WTC11 (cell line): Measurements from ENCODE around the gene ELMO1. TPM values are rescaled to one million over a fixed set of nuclear protein-coding genes. Genes with fewer than 3 reads are reported as not detected.
A peak's percentile ranks its signal among the peaks of the same experiment; 100 is the strongest.

ENCODE experiments used
- ATAC-seq: fragments of 200-7000 bp; cut with Tn5 transposase; 2 replicates; pipeline ENCODE4 v1.10.0; 2021; ENCODE audit warnings: mild to moderate bottlenecking, moderate library complexity
- CTCF ChIA-PET: fragments of 300-600 bp; sonication (Branson Sonifier 250); formaldehyde crosslinking; loops from one replicate; lab custom pipeline; 2021; ENCODE audit warnings: antibody characterized with exemption; lab: Charles Lee
- POLR2A ChIA-PET: fragments of 350-600 bp; sonication (Branson Sonifier 250); formaldehyde crosslinking; loops from one replicate; lab custom pipeline; 2021; ENCODE audit warnings: antibody characterized with exemption; lab: Charles Lee
- DNase-seq: peaks from one replicate; pipeline ENCODE4 v3.0.0; 2021; ENCODE audit warnings: low spot score
- H3K27ac Mint-ChIP-seq: 2 replicates; pipeline ENCODE4 v1.8.0; 2021; ENCODE audit warnings: mixed read lengths
- H3K27me3 Mint-ChIP-seq: 2 replicates; pipeline ENCODE4 v1.8.0; 2021; ENCODE audit warnings: low read depth, mild to moderate bottlenecking, moderate library complexity, mixed read lengths
- H3K36me3 Mint-ChIP-seq: 2 replicates; pipeline ENCODE4 v1.8.0; 2021; ENCODE audit warnings: mixed read lengths
- H3K4me1 Mint-ChIP-seq: 2 replicates; pipeline ENCODE4 v1.8.0; 2022; ENCODE audit warnings: mixed read lengths
- H3K4me3 Mint-ChIP-seq: 2 replicates; pipeline ENCODE4 v1.8.0; 2021; ENCODE audit warnings: mild to moderate bottlenecking, moderate library complexity, mixed read lengths
- H3K9me3 Mint-ChIP-seq: 2 replicates; pipeline ENCODE4 v1.8.0; 2021; ENCODE audit warnings: mixed read lengths
- CREB1 ChIP-seq: sonication (generic); formaldehyde crosslinking; IDR thresholded peaks from 2 replicates; pipeline ENCODE4 v1.8.0; 2023; ENCODE audit warnings: mild to moderate bottlenecking, missing genetic modification reagents
- CREM ChIP-seq: sonication (generic); formaldehyde crosslinking; IDR thresholded peaks from 2 replicates; pipeline ENCODE4 v1.8.1; 2022; ENCODE audit warnings: mild to moderate bottlenecking, missing genetic modification reagents, moderate library complexity
- ESRRA ChIP-seq: sonication (generic); formaldehyde crosslinking; IDR thresholded peaks from 2 replicates; pipeline ENCODE4 v1.8.1; 2022; ENCODE audit warnings: mild to moderate bottlenecking, missing genetic modification reagents, borderline replicate concordance
- ETV6 ChIP-seq: sonication (generic); formaldehyde crosslinking; IDR thresholded peaks from 2 replicates; pipeline ENCODE4 v1.8.1; 2022; ENCODE audit warnings: mild to moderate bottlenecking, missing genetic modification reagents
- FOXJ3 ChIP-seq: sonication (generic); formaldehyde crosslinking; IDR thresholded peaks from 2 replicates; pipeline ENCODE4 v1.9.0; 2021; ENCODE audit warnings: missing genetic modification reagents, mild to moderate bottlenecking, borderline replicate concordance
- GABPB1 ChIP-seq: sonication (generic); formaldehyde crosslinking; IDR thresholded peaks from 2 replicates; pipeline ENCODE4 v1.8.1; 2023; ENCODE audit warnings: mild to moderate bottlenecking, missing genetic modification reagents
- GTF2I ChIP-seq: fragments of 250-450 bp; sonication (Bioruptor Pico); conservative IDR thresholded peaks from 2 replicates; pipeline ENCODE4 v1.4.0; 2021; ENCODE audit warnings: mild to moderate bottlenecking
- JUN ChIP-seq: sonication (generic); formaldehyde crosslinking; IDR thresholded peaks from 2 replicates; pipeline ENCODE4 v1.8.0; 2023; ENCODE audit warnings: mild to moderate bottlenecking, missing genetic modification reagents
- NFE2L1 ChIP-seq: sonication (generic); formaldehyde crosslinking; IDR thresholded peaks from 2 replicates; pipeline ENCODE4 v1.8.1; 2023; ENCODE audit warnings: missing genetic modification reagents
- NR3C1 ChIP-seq: sonication (generic); formaldehyde crosslinking; conservative IDR thresholded peaks from 2 replicates; pipeline ENCODE4 v1.8.1; 2023; ENCODE audit warnings: low read depth, mild to moderate bottlenecking, missing genetic modification reagents
- PRRX2 ChIP-seq: fragments of 250-450 bp; sonication (Bioruptor Pico); IDR thresholded peaks from 2 replicates; pipeline ENCODE4 v1.8.0; 2021; ENCODE audit warnings: mild to moderate bottlenecking
- SOX15 ChIP-seq: fragments of 250-450 bp; sonication (Bioruptor Pico); IDR thresholded peaks from 2 replicates; pipeline ENCODE4 v1.9.0; 2021; ENCODE audit warnings: mild to moderate bottlenecking
- ZNF121 ChIP-seq: sonication (generic); formaldehyde crosslinking; IDR thresholded peaks from 2 replicates; pipeline ENCODE4 v1.8.0; 2023; ENCODE audit warnings: missing genetic modification reagents
- ZNF416 ChIP-seq: fragments of 250-450 bp; sonication (Bioruptor Pico); IDR thresholded peaks from 2 replicates; pipeline ENCODE4 v1.9.0; 2021; ENCODE audit warnings: mild to moderate bottlenecking, inconsistent platforms
- total RNA-seq: library from RNA; stranded (reverse); gene quantifications from 3 replicates; pipeline ENCODE4 v1.2.3, GENCODE V29; 2021
- TF ChIP-seq, protein P1 (sequence below): sonication (generic); formaldehyde crosslinking; IDR thresholded peaks from 2 replicates; pipeline ENCODE4 v1.8.1; 2023; ENCODE audit warnings: mild to moderate bottlenecking, missing genetic modification reagents, moderate library complexity
- TF ChIP-seq, protein P2 (sequence below): sonication (generic); formaldehyde crosslinking; conservative IDR thresholded peaks from 2 replicates; pipeline ENCODE4 v1.8.1; 2022; ENCODE audit warnings: mild to moderate bottlenecking, missing genetic modification reagents
- TF ChIP-seq, protein P3 (sequence below): sonication (generic); formaldehyde crosslinking; IDR thresholded peaks from 2 replicates; pipeline ENCODE4 v1.8.0; 2023; ENCODE audit warnings: missing genetic modification reagents, mild to moderate bottlenecking, borderline replicate concordance
- TF ChIP-seq, protein P4 (sequence below): sonication (generic); formaldehyde crosslinking; IDR thresholded peaks from 2 replicates; pipeline ENCODE4 v1.8.1; 2022; ENCODE audit warnings: low read depth, missing genetic modification reagents, borderline replicate concordance
- TF ChIP-seq, protein P5 (sequence below): sonication (generic); formaldehyde crosslinking; IDR thresholded peaks from 2 replicates; pipeline ENCODE4 v1.8.0; 2022; ENCODE audit warnings: mild to moderate bottlenecking, missing genetic modification reagents
- TF ChIP-seq, protein P6 (sequence below): sonication (generic); formaldehyde crosslinking; IDR thresholded peaks from 2 replicates; pipeline ENCODE4 v1.8.1; 2022; ENCODE audit warnings: missing genetic modification reagents, borderline replicate concordance

The ELMO1 gene
- total RNA-seq, 1 experiment from 2014 or later = 19.4 TPM

DNA sequence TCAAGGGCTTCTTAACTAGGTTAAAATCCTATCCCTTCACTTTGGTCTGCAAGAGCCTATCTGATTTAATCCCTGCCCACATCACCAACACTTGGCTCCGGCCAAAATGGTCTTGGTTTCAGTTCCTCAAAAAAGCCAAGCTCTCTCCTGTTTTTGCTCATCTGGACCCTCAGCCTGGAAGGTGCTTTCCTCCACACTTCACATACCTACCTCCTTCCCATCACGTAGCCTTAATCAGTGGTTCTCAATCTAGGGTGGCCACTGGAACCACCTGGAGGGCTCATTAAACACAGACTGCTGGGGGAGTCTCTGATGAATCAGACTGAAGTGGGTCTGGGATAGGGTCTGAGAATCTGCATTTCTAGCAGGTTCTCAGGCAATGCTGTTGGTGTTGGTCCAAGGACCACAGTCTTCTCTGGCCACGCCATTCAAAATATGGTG lies 497.4 kb downstream of the ELMO1 start:
- no peak overlapping the region for H3K4me3 Mint-ChIP-seq
- peaks cover 3% of the 10 kb centered on the region for H3K36me3 Mint-ChIP-seq
- ChIA-PET CTCF (no interaction called here), POLR2A (no interaction called here)
- DNase-seq (no peak), ATAC-seq (no peak)
- no peak overlapping the region for H3K27ac Mint-ChIP-seq
- H3K27me3 Mint-ChIP-seq = no peaks in the 10 kb centered on the region; the same call in 1 of the 2 replicates
- peaks cover 37% of the 10 kb centered on the region for H3K4me1 Mint-ChIP-seq
- H3K9me3 Mint-ChIP-seq = peaks cover 35% of the 10 kb centered on the region
- TF ChIP-seq CREM (CRISPR knock-in tag) = no peak
- TF ChIP-seq, protein P1, sequence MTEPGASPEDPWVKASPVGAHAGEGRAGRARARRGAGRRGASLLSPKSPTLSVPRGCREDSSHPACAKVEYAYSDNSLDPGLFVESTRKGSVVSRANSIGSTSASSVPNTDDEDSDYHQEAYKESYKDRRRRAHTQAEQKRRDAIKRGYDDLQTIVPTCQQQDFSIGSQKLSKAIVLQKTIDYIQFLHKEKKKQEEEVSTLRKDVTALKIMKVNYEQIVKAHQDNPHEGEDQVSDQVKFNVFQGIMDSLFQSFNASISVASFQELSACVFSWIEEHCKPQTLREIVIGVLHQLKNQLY (CRISPR knock-in tag) = no peak
- TF ChIP-seq, all 79 proteins: peak for 0

DNA sequence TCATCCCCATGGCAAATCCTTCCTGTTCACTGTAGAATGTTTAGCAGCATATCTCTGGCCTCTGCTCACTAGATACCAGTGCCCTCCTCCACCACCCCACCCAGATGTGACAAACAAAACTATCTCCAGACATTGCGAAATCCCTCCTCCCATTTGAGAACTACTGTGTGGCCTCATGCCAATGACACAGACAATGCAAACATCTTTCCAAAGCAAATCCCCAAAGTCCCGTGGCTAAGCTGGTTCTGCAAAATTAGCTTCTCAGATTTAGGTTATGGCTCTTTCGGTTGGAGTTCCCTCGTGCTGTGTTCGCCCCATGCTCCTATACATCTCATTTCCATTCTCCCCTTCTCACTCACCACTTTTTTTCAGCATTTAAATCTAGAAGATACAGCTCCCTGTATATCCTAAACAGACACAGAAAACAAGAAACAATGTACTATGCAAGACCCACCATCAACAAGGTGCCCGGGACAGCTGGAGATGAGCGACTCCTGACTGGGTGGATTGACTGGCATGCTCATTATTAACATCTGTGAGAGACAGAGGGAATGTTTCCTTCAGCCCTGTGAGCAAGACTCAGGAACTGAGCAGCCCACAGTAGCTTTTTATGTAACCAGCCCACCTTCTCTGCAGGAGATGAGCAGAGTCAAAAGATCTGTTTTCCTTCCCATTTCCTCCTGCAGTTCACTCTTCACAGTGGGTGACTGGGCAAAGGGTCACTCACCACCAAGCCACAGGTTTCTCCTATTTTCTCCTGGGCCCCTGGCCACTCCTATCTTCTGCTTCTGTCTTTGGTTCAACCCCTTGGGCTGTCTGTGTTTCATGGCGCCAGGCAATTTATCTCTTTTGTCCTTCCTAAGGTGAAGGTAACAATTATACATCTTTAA lies 498.7 kb downstream of the ELMO1 start:
- peaks cover 35% of the 10 kb centered on the region for H3K4me1 Mint-ChIP-seq
- CTCF ChIA-PET = interaction anchor here (1.2 to 1.5 kb wide), 2 partner anchors 17 to 232 kb away, joined by 4 to 5 read pairs; no protein-coding TSS in a partner anchor
- TF ChIP-seq ETV6 (CRISPR knock-in tag) (0 out of 2 replicates have a peak, but pooled peaks have one; percentile 32), GABPB1 (peak; percentile 75), GTF2I (no peak), ZNF121 (CRISPR knock-in tag) (no peak)
- TF ChIP-seq, protein P2, sequence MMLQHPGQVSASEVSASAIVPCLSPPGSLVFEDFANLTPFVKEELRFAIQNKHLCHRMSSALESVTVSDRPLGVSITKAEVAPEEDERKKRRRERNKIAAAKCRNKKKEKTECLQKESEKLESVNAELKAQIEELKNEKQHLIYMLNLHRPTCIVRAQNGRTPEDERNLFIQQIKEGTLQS (CRISPR knock-in tag) = no peak
- TF ChIP-seq, protein P3, sequence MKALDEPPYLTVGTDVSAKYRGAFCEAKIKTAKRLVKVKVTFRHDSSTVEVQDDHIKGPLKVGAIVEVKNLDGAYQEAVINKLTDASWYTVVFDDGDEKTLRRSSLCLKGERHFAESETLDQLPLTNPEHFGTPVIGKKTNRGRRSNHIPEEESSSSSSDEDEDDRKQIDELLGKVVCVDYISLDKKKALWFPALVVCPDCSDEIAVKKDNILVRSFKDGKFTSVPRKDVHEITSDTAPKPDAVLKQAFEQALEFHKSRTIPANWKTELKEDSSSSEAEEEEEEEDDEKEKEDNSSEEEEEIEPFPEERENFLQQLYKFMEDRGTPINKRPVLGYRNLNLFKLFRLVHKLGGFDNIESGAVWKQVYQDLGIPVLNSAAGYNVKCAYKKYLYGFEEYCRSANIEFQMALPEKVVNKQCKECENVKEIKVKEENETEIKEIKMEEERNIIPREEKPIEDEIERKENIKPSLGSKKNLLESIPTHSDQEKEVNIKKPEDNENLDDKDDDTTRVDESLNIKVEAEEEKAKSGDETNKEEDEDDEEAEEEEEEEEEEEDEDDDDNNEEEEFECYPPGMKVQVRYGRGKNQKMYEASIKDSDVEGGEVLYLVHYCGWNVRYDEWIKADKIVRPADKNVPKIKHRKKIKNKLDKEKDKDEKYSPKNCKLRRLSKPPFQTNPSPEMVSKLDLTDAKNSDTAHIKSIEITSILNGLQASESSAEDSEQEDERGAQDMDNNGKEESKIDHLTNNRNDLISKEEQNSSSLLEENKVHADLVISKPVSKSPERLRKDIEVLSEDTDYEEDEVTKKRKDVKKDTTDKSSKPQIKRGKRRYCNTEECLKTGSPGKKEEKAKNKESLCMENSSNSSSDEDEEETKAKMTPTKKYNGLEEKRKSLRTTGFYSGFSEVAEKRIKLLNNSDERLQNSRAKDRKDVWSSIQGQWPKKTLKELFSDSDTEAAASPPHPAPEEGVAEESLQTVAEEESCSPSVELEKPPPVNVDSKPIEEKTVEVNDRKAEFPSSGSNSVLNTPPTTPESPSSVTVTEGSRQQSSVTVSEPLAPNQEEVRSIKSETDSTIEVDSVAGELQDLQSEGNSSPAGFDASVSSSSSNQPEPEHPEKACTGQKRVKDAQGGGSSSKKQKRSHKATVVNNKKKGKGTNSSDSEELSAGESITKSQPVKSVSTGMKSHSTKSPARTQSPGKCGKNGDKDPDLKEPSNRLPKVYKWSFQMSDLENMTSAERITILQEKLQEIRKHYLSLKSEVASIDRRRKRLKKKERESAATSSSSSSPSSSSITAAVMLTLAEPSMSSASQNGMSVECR = no peak
- ATAC-seq (peak; percentile 72), DNase-seq (no peak)
- H3K9me3 Mint-ChIP-seq = peaks cover 32% of the 10 kb centered on the region
- POLR2A ChIA-PET = no interaction called here
- H3K27me3 Mint-ChIP-seq = no peaks in the 10 kb centered on the region; the same call in 1 of the 2 replicates
- no peak overlapping the region for H3K27ac Mint-ChIP-seq
- H3K4me3 Mint-ChIP-seq = no peak overlapping the region
- peaks cover 3% of the 10 kb centered on the region for H3K36me3 Mint-ChIP-seq

DNA sequence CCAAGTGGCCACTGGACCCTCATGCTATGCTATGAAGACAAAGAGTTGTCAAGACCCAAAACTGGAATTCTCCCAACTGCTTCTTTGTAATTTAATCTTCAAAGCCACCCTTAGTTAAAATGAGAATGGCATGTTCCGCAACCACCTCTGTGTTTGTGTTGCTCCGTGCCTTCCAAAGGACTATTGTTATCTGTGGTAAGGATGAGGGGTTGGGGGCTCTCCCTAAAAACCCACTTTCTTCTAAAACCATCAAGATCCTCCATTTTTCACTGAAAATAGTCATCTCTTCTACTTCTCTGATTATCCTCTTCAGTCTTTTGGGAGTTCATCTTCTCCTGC lies 502.3 kb downstream of the ELMO1 start:
- peaks cover 54% of the 10 kb centered on the region for H3K4me1 Mint-ChIP-seq
- no peaks in the 10 kb centered on the region; the same call in 1 of the 2 replicates for H3K27me3 Mint-ChIP-seq
- H3K4me3 Mint-ChIP-seq = no peak overlapping the region
- DNase-seq (no peak), ATAC-seq (no peak)
- ChIA-PET CTCF (interaction anchor here (1.0 kb wide), 1 partner anchor 21 kb away, joined by 3 read pairs; no protein-coding TSS in a partner anchor), POLR2A (no interaction called here)
- peaks cover 27% of the 10 kb centered on the region for H3K9me3 Mint-ChIP-seq
- H3K36me3 Mint-ChIP-seq = peaks cover 3% of the 10 kb centered on the region
- TF ChIP-seq FOXJ3 (CRISPR knock-in tag) (no peak), NR3C1 (no peak), ETV6 (CRISPR knock-in tag) (no peak), ESRRA (CRISPR knock-in tag) (no peak), SOX15 (CRISPR knock-in tag) (no peak), PRRX2 (no peak), CREB1 (no peak), NFE2L1 (CRISPR knock-in tag) (no peak), ZNF416 (CRISPR knock-in tag) (no peak), JUN (CRISPR knock-in tag) (no peak)
- TF ChIP-seq, protein P4, sequence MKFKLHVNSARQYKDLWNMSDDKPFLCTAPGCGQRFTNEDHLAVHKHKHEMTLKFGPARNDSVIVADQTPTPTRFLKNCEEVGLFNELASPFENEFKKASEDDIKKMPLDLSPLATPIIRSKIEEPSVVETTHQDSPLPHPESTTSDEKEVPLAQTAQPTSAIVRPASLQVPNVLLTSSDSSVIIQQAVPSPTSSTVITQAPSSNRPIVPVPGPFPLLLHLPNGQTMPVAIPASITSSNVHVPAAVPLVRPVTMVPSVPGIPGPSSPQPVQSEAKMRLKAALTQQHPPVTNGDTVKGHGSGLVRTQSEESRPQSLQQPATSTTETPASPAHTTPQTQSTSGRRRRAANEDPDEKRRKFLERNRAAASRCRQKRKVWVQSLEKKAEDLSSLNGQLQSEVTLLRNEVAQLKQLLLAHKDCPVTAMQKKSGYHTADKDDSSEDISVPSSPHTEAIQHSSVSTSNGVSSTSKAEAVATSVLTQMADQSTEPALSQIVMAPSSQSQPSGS (CRISPR knock-in tag) = no peak
- TF ChIP-seq, protein P5, sequence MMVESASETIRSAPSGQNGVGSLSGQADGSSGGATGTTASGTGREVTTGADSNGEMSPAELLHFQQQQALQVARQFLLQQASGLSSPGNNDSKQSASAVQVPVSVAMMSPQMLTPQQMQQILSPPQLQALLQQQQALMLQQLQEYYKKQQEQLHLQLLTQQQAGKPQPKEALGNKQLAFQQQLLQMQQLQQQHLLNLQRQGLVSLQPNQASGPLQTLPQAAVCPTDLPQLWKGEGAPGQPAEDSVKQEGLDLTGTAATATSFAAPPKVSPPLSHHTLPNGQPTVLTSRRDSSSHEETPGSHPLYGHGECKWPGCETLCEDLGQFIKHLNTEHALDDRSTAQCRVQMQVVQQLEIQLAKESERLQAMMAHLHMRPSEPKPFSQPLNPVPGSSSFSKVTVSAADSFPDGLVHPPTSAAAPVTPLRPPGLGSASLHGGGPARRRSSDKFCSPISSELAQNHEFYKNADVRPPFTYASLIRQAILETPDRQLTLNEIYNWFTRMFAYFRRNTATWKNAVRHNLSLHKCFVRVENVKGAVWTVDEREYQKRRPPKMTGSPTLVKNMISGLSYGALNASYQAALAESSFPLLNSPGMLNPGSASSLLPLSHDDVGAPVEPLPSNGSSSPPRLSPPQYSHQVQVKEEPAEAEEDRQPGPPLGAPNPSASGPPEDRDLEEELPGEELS (CRISPR knock-in tag) = no peak
- TF ChIP-seq, protein P2 (CRISPR knock-in tag) = no peak
- TF ChIP-seq, protein P6, sequence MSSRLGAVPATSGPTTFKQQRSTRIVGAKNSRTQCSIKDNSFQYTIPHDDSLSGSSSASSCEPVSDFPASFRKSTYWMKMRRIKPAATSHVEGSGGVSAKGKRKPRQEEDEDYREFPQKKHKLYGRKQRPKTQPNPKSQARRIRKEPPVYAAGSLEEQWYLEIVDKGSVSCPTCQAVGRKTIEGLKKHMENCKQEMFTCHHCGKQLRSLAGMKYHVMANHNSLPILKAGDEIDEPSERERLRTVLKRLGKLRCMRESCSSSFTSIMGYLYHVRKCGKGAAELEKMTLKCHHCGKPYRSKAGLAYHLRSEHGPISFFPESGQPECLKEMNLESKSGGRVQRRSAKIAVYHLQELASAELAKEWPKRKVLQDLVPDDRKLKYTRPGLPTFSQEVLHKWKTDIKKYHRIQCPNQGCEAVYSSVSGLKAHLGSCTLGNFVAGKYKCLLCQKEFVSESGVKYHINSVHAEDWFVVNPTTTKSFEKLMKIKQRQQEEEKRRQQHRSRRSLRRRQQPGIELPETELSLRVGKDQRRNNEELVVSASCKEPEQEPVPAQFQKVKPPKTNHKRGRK (CRISPR knock-in tag) = no peak
- no peak overlapping the region for H3K27ac Mint-ChIP-seq
